Occipital lobe (tissue), 2 donors: ENCODE results near the gene INAFM1. TPM values are rescaled to one million over a fixed set of nuclear protein-coding genes. Genes with fewer than 3 reads are reported as not detected.
"Not testable (repeated sequence)": the region's sequence is repeated elsewhere in the genome, so short reads cannot be mapped to it uniquely, and the experiment has no call there.

Experiments
- DNase-seq: peaks from one replicate; lab custom pipeline; 2025; lab: John Stamatoyannopoulos, UW
- total RNA-seq: library from RNA; depleted of rRNA; stranded (reverse); fragments of >200 nt; gene quantifications from one replicate; pipeline ENCODE4 v1.2.3, GENCODE V29; 2014

The INAFM1 gene
- total RNA-seq, 1 donor from 2014 or later = 2.3 TPM

DNA sequence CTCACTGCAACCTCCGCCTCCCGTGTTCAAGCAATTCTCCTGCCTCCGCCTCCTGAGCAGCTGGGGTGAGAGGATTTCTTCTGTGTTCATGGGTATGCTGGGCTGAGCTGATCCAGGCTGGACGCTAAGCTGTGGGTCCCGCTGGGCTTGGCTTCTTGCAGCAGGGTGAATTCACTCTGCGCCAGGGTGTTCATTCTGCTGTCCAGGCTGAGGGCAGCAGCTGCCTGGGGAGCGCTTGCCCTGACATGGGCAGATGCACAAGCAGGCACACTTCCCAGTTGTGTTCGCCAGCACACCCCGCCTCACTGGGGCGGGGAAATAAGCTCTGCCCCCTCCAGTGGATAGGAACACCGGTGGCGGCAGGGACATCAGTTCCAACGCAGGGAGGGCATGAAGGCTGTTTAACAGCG is 7.3 kb upstream of the INAFM1 start:
- DNase-seq = peak; percentile 69

DNA sequence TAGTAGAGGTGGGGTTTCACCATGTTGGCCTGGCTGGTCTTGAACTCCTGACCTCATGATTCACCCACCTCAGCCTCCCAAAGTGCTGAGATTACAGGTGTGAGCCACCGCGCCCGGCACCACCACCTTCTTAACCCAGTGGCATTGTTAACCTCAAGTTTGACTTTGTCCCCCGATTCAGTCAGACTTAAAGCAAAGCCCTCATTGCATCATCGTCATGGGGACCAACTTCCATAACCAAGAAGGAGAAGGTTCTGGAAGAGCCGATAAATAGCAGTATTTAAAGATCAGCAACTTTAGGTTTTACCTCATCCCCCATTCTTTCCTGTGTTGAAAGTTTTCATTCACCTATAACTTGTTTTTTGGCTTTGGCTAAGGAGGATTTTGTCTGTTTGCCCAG is 6.7 kb upstream of the INAFM1 start:
- no peak for DNase-seq

GRCh38 chr19:47269596-47269995 is 5.1 kb upstream of the INAFM1 start:
- DNase-seq = no peak

GRCh38 chr19:47270408-47270807 is 4.3 kb upstream of the INAFM1 start:
- DNase-seq = no peak

- DNase-seq = no peak
Observed at GRCh38 chr19:47271949-47272348, 2.7 kb upstream of the INAFM1 start.

DNA sequence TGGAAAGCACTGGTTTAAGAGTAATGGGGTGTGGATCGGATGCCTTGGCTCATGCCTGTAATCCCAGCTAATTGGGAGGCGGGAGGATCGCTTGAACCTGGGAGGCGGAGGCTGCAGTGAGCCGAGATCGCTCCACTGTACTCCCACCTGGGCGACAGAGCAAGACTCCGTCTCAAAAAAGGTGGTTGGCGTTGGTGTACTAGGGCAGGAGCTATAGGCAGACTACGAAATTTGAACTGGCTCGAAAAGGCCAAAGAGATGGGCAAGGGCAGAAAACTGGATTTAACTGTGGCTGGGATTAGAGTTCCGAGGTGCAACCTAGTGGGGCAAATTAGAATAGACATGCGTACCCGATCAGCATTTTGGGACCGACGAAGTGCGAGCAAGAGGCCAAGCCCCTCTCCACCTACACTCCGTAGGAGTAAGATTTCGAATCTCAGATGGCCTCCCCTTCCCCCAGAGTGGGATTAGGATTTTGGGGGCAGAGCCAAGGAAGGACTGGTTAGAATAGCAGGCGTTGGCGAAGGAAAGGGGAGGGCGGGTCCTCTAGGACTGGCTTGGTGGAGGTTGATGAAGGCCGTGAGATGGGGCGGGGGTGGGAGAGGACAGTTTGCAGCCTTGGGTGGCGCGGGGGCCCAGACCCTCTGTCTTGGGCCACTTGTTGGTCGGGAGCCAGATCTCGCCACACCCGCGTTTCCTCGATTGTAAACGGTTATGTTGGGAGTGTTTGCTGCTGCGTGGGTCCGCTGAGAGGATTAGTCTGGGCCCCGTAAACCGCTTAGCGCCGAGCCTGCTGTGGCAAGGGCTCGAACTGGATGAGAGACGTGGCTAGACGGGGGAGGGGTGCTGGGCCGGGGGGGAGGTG is 2.0 kb upstream of the INAFM1 start:
- no peak for DNase-seq

GRCh38 chr19:47273313-47274070 is 1.2 kb upstream of the INAFM1 start:
- peak; percentile 85 for DNase-seq

DNA sequence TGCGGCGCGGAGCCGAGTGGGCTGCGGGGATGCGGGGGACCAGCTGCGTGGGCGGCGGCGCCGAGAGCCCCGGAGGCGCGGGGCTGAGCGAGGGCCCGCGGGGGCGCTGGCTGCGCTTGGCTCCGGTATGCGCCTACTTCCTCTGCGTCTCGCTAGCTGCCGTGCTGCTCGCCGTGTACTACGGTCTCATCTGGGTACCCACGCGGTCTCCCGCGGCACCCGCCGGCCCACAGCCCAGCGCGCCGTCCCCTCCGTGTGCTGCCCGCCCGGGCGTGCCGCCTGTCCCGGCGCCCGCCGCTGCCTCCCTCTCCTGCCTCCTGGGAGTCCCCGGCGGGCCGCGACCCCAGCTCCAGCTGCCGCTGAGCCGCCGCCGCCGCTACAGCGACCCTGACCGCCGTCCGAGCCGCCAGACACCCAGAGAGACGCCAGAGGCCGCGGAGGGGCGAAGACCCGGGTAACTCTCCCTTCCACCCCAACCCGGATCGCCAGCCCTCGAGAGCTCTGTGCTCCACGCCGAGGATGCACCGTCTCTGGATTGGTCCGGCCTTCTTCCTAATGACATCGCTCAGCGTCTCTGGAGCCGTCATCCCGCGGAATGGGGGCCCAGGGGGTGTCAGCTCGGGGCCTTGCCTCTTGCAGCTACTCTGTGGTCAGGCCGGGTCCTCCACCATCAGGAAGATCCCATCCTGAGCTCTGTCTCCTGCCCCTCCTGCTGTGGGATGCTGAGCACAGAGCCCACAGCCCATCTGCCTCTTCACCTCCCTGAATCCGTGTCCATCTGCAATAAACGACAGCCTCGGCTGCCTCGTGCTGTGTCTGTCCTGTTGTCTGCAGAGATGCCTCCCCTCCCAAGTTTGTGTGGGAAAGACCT is 441 bp downstream of the INAFM1 start:
- DNase-seq = no peak

GRCh38 chr19:47275791-47276461 is 1.2 kb downstream of the INAFM1 start:
- DNase-seq = peak; percentile 24

DNA sequence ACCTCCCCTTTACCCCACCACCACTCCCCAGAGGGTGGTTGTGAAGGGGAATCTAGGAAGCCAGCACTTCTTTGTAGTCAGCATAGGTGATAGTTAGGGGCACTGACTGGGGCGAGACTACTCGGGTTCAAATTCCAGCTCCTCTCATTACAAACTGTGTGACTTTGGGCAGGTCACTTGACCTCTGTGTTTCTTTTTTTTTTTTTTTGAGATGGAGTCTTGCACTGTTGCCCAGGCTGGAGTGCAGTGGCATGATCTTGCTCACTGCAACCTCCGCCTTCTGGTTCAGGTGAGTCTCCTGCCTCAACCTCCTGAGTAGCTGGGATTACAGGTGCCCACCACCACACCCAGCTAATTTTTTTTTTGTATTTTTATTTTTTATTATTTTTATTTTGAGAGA is 1.8 kb downstream of the INAFM1 start:
- not testable (repeated sequence) for DNase-seq

GRCh38 chr19:47280183-47280797 is 5.6 kb downstream of the INAFM1 start:
- DNase-seq = no peak

GRCh38 chr19:47283405-47284059 is 8.8 kb downstream of the INAFM1 start:
- no peak for DNase-seq

DNA sequence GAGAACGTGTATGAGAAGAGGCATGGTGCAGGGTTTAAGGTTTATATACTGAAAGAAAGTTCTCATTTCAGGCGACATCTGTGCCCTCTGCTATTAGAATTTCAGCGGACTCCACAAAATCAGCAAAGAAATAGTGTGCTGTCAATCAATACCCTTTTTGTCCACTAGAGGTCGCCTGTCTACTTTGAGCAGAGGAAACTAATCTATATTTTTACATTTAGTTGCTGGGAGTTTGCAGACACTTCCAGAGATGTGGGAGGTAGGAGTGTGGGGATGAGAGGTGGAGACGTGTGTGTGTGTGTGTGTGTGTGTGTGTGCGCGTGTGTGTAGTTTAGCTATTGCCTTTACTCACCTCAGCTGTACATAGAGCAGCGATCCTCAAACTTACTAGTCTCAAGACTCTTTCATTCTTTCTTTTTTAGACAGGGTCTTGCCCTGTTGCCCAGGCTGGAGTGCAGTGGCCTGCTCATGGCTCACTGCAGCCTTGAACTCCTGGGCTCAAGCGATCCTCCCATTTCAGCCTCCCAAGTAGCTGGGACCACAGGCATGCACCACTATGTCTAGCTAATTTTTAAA is 9.7 kb downstream of the INAFM1 start:
- peak; percentile 20 for DNase-seq

GRCh38 chr19:47296036-47296435 is 21.4 kb downstream of the INAFM1 start:
- DNase-seq = peak; percentile 52

DNA sequence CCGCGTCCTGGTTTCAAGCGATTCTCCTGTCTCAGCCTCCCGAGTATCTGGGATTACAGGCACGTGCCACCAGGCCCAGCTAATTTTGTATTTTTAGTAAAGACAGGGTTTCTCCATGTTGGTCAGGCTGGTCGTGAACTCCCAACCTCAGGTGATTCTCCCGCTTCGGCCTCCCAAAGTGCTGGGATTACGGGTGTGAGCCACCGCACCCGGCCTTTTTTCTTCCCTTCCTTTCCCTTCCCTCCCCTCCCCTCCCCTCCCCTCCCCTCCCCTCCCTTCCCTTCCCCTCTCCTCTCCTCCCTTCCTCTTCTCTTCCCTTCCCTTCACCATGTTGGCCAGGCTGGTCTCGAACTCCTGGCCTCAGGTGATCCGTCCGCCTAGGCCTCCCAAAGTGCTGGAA is 26.2 kb downstream of the INAFM1 start:
- DNase-seq = not testable (repeated sequence)

DNA sequence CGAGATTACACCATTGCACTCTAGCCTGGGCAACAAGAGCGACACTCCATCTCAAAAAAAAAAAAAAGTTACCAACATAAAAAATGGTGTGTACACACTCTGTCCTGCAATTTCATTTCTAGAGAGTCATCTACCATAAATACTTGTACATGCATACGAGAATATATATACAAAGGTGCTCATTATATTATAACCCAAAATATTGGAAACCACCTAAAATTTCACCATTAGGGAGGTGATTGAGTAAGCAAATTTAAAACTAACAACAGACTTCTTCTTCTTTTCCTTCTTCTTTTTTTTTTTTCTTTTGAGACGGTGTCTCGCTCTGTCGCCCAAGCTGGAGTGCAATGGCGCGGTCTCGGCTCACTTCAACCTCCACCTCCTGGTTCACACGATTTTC is 27.6 kb downstream of the INAFM1 start:
- no peak for DNase-seq

GRCh38 chr19:47303966-47304365 is 29.3 kb downstream of the INAFM1 start:
- DNase-seq = no peak

- no peak for DNase-seq
Observed at GRCh38 chr19:47305309-47305751, 30.6 kb downstream of the INAFM1 start.

- DNase-seq = no peak
Observed at GRCh38 chr19:47306303-47306702, 31.6 kb downstream of the INAFM1 start.

GRCh38 chr19:47309038-47309437 is 34.4 kb downstream of the INAFM1 start:
- no peak for DNase-seq
